HG02642 (cell line): ENCODE data around the gene FAHD2B.
"Not testable (repeated sequence)": the region's sequence is repeated elsewhere in the genome, so short reads cannot be mapped to it uniquely, and the experiment has no call there.

Source experiments
- ATAC-seq: cut with Tn5 transposase; IDR thresholded peaks from one replicate; pipeline ENCODE4 v1.9.1; 2021; ENCODE audit warnings: mild to moderate bottlenecking; ENCODE audit not compliant: unreplicated experiment, poor library complexity

FAHD2B gene

GRCh38 chr2:97068722-97069121 is 26.0 kb downstream of the FAHD2B start:
- ATAC-seq: not testable (repeated sequence)

- no peak for ATAC-seq
Observed at GRCh38 chr2:97068074-97068473, 26.6 kb downstream of the FAHD2B start.

- no peak for ATAC-seq
Observed at GRCh38 chr2:97067279-97068004, 27.2 kb downstream of the FAHD2B start.

GRCh38 chr2:97066030-97066429 is 28.7 kb downstream of the FAHD2B start:
- ATAC-seq: not testable (repeated sequence)

GRCh38 chr2:97062020-97062419 is 32.7 kb downstream of the FAHD2B start:
- not testable (repeated sequence) for ATAC-seq

- ATAC-seq: not testable (repeated sequence)
Observed at GRCh38 chr2:97059782-97060181, 34.9 kb downstream of the FAHD2B start.

- ATAC-seq: not testable (repeated sequence)
Observed at GRCh38 chr2:97056150-97056549, 38.5 kb downstream of the FAHD2B start.

GRCh38 chr2:97050032-97050431 is 44.6 kb downstream of the FAHD2B start:
- not testable (repeated sequence) for ATAC-seq

- ATAC-seq: not testable (repeated sequence)
Observed at GRCh38 chr2:97048448-97048847, 46.2 kb downstream of the FAHD2B start.

GRCh38 chr2:97046676-97047075 is 48.0 kb downstream of the FAHD2B start:
- ATAC-seq: not testable (repeated sequence)

- not testable (repeated sequence) for ATAC-seq
Observed at GRCh38 chr2:97045895-97046499, 48.7 kb downstream of the FAHD2B start.
